GM10266 (cell line): ENCODE measurements around the gene PLEKHA7.

Experiments
- DNase-seq: peaks from one replicate; pipeline ENCODE4 v3.0.0; 2012; ENCODE audit errors: extremely low spot score
- TF ChIP-seq, protein P1 (sequence below): IDR thresholded peaks from 2 replicates; pipeline ENCODE4 v1.5.1; 2012; ENCODE audit warnings: mild to moderate bottlenecking, low read depth; ENCODE audit not compliant: control insufficient read depth, insufficient read depth; ENCODE audit errors: missing control alignments

PLEKHA7 gene

GRCh38 chr11:16861862-16862261, 152.4 kb downstream of the PLEKHA7 start:
- TF ChIP-seq, protein P1, sequence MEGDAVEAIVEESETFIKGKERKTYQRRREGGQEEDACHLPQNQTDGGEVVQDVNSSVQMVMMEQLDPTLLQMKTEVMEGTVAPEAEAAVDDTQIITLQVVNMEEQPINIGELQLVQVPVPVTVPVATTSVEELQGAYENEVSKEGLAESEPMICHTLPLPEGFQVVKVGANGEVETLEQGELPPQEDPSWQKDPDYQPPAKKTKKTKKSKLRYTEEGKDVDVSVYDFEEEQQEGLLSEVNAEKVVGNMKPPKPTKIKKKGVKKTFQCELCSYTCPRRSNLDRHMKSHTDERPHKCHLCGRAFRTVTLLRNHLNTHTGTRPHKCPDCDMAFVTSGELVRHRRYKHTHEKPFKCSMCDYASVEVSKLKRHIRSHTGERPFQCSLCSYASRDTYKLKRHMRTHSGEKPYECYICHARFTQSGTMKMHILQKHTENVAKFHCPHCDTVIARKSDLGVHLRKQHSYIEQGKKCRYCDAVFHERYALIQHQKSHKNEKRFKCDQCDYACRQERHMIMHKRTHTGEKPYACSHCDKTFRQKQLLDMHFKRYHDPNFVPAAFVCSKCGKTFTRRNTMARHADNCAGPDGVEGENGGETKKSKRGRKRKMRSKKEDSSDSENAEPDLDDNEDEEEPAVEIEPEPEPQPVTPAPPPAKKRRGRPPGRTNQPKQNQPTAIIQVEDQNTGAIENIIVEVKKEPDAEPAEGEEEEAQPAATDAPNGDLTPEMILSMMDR: no peak
- DNase-seq: no peak

DNA sequence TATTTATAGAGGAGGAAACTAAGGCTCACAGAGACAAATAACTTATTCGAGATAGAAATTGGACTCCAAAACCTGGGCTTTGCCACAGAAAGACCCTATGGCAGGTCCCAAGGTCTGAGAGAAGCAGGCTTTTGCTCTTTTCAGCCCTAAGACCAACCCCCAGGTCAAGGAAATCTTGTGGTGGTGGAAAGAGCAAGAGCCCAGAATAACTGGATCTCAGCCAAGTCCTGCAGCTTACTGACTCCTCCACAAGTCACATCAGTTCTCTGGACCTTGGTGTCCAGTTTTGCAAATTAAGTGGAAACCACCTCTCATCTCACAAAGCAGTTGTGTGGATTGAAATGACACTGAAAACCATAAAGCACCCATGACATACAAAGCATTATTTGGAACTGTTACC, 153.6 kb downstream of the PLEKHA7 start:
- TF ChIP-seq, protein P1: no peak
- DNase-seq: no peak

DNA sequence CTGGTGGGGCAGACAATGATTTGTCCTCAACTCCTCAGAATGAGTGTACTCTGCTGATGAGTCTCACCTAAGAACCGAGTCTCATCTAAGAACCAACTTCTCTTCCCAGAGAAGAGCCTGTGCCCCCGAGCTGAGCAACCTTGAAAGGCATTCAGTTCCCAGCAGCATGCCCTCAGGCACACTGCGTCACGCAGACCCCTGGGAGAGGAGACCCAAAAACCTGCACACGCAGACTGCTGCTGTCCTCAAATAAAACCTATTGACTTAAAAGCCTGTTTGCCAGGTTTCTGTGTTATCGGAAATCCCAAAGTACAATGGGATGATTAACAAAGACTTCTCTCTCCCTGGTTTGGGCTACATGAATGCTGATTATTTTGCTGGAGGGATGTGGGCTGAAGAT, 154.6 kb downstream of the PLEKHA7 start:
- TF ChIP-seq, protein P1: no peak
- no peak for DNase-seq

DNA sequence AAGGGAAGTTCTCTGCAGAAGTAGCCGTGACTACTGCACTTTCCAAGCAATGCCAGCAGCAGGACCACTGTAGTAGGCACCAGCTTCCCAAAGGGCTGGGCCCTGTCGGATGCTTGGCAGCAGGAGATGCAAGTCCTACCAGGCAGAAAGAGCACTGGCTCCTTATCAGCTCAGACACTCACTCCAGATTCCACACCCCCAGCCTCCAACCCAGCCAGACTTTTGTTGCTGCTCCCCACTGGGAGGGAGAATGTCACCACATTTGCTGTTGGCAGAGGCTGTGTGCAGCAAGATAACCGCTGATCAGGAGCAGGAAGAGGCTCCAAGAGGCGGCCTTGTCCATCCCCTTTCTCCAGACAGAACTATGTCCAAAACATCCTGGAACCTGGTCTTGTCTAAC, 157.0 kb downstream of the PLEKHA7 start:
- DNase-seq: no peak

DNA sequence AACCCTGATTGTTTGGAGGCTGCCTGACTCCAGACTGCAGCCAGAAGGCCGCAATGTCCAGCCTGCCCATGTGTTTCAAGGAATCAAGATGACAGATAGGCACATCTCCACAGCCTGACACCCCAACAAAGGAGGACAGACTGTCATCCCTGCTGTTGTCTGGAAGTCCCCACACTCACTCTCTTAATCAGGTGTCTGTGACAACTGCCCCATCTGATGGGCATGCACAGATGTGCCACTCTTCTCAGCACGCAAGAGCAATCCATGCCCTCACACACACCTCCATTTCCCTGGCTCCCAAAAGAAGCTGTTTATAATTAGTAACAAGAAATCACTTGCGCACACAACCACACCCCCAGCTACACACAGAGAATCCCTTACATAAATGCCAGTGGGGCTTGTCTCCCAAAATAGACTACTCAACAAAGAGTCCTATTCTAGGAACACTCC, 158.2 kb downstream of the PLEKHA7 start:
- DNase-seq: no peak
- TF ChIP-seq, protein P1: no peak

More for the DNA sequence above, 157.0 kb downstream of the PLEKHA7 start:
- TF ChIP-seq, protein P1: no peak

- TF ChIP-seq, protein P1: no peak
- no peak for DNase-seq
These were observed 159.2 kb downstream of the PLEKHA7 start for GRCh38 chr11:16854979-16855378.

GRCh38 chr11:16853859-16854258, 160.4 kb downstream of the PLEKHA7 start:
- TF ChIP-seq, protein P1: no peak
- no peak for DNase-seq
